Fibroblast of pulmonary artery (primary cell): ENCODE measurements around the gene CD300C.
"Not testable (repeated sequence)": the region's sequence is repeated elsewhere in the genome, so short reads cannot be mapped to it uniquely, and the experiment has no call there.

Experiments
- DNase-seq: peaks from one replicate; pipeline ENCODE4 v3.0.0-alpha.2; 2010; ENCODE audit warnings: low read depth
- H3K4me3 ChIP-seq: replicated peaks from 2 replicates; pipeline ENCODE4 v1.5.1; 2011; ENCODE audit warnings: low read depth, mild to moderate bottlenecking, control low read depth, low read length, moderate library complexity
- TF ChIP-seq, protein P1 (sequence below): IDR thresholded peaks from 2 replicates; pipeline ENCODE4 v1.5.1; 2011; ENCODE audit warnings: mild to moderate bottlenecking, control low read depth, low read length, inconsistent platforms; ENCODE audit errors: missing control alignments

Gene CD300C

GRCh38 chr17:74513987-74514631, 31.8 kb downstream of the CD300C start:
- H3K4me3 ChIP-seq: no peak overlapping the region
- TF ChIP-seq, protein P1, sequence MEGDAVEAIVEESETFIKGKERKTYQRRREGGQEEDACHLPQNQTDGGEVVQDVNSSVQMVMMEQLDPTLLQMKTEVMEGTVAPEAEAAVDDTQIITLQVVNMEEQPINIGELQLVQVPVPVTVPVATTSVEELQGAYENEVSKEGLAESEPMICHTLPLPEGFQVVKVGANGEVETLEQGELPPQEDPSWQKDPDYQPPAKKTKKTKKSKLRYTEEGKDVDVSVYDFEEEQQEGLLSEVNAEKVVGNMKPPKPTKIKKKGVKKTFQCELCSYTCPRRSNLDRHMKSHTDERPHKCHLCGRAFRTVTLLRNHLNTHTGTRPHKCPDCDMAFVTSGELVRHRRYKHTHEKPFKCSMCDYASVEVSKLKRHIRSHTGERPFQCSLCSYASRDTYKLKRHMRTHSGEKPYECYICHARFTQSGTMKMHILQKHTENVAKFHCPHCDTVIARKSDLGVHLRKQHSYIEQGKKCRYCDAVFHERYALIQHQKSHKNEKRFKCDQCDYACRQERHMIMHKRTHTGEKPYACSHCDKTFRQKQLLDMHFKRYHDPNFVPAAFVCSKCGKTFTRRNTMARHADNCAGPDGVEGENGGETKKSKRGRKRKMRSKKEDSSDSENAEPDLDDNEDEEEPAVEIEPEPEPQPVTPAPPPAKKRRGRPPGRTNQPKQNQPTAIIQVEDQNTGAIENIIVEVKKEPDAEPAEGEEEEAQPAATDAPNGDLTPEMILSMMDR: no peak
- DNase-seq: peak; percentile 60

GRCh38 chr17:74512624-74513091, 33.3 kb downstream of the CD300C start:
- DNase-seq: peak; percentile 6
- H3K4me3 ChIP-seq: no peak overlapping the region
- TF ChIP-seq, protein P1: no peak

DNA sequence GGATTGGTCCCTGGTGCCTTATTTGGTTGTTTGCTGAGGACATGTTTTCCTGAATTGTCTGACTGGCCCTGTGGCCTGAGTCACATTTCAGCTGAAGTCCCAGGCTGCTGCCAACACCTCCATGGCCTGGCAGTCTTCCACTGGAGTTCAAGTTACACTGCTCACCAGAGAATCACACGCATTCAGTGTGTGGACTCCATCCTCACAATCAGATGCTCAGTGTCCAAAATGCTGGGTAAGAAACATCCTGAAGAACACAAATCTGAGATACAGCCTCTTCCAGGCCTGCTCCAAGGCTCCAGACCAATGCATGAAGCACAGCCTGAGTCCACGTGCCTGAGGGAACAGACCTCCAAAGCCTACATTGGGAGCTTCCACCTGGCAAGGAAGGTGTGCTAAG, 33.9 kb downstream of the CD300C start:
- peak; percentile 8 for DNase-seq
- TF ChIP-seq, protein P1: no peak
- no peak overlapping the region for H3K4me3 ChIP-seq

GRCh38 chr17:74508156-74508555, 37.8 kb downstream of the CD300C start:
- no peak for DNase-seq
- no peak overlapping the region for H3K4me3 ChIP-seq
- TF ChIP-seq, protein P1: no peak

DNA sequence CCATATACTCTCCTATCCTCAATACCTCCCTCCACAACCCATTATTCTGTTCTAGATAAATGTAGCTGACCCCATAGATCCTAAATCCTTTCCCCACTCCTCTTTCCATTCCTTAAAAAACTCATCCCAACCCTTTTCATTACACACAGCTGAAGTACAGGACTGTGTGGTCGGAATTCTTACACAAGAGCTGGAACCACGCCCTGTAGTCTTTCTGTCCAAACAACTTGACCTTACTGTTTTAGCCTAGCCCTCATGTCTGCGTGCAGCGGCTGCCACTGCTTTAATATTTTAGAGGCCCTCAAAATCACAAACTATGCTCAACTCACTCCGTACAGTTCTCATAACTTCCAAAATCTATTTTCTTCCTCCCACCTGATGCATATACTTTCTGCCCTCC, 42.0 kb downstream of the CD300C start:
- not testable (repeated sequence) for H3K4me3 ChIP-seq
- DNase-seq: peak; percentile 4

- TF ChIP-seq, protein P1: no peak
- DNase-seq: no peak
- no peak overlapping the region for H3K4me3 ChIP-seq
Measured at GRCh38 chr17:74502861-74503260, 43.1 kb downstream of the CD300C start.

- DNase-seq: no peak
- no peak overlapping the region for H3K4me3 ChIP-seq
- TF ChIP-seq, protein P1: no peak
Measured at GRCh38 chr17:74499992-74500391, 45.9 kb downstream of the CD300C start.
